ENCODE data around the gene DNAAF2. TPM values are rescaled to one million over a fixed set of nuclear protein-coding genes. Genes with fewer than 3 reads are reported as not detected.
A peak's percentile ranks its signal among the peaks of the same experiment; 100 is the strongest.

The DNAAF2 gene
- total and polyA plus RNA-seq, 2 of the 13 experiments (the other 11 are each of a cell fraction or from before 2014, with no cell fraction given) = 6.1 to 13.6 TPM

DNA sequence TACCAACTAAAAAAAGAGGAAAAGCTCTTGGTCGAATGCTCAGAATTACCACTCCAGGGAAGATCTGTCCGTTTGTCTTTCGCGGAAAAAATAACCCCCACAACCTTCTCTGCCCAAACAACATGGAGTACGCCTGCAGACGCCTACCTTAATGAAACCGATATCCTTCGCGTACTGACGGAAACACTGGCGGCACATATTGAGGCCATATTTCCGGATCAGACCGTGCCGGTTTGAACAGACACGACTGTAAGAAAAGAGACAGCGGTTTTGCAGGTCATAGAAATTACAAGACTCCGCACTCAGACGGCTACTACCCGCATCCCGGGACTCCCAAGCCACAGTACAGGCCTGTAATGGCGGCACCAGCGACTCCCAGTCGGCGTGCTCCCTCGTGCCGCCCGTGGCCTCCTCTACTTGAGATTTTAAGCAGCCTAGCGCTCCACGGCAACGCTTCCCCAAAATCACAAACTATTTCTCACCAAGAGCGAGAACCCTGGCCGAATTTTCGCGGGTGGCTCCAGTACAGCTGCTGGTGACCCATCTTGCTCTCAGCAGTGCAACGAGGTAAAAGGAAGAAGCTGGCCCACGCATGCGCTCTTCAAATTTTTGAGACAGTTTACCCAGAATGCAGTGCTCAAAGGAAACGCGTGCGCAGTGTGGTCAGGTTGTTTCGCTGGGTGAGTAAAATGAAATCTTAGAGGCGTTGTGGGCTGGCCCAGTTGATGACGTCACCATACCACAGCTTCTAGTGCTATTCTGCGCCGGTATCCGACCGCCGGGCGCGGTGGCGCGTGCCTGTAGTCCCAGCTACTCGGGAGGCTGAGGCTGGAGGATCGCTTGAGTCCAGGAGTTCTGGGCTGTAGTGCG lies 49.0 kb downstream of the DNAAF2 start, which contains the start of gene RPS29 (continued):
- TF ChIP-seq SP1 (IDR thresholded peaks at IDR 0.05) = no peak
- TF ChIP-seq SP1 (CRISPR knock-in tag; IDR thresholded peaks at IDR 0.05) = peak; percentile 57; the same call in 1 of the 2 replicates
- TF ChIP-seq, protein P1, sequence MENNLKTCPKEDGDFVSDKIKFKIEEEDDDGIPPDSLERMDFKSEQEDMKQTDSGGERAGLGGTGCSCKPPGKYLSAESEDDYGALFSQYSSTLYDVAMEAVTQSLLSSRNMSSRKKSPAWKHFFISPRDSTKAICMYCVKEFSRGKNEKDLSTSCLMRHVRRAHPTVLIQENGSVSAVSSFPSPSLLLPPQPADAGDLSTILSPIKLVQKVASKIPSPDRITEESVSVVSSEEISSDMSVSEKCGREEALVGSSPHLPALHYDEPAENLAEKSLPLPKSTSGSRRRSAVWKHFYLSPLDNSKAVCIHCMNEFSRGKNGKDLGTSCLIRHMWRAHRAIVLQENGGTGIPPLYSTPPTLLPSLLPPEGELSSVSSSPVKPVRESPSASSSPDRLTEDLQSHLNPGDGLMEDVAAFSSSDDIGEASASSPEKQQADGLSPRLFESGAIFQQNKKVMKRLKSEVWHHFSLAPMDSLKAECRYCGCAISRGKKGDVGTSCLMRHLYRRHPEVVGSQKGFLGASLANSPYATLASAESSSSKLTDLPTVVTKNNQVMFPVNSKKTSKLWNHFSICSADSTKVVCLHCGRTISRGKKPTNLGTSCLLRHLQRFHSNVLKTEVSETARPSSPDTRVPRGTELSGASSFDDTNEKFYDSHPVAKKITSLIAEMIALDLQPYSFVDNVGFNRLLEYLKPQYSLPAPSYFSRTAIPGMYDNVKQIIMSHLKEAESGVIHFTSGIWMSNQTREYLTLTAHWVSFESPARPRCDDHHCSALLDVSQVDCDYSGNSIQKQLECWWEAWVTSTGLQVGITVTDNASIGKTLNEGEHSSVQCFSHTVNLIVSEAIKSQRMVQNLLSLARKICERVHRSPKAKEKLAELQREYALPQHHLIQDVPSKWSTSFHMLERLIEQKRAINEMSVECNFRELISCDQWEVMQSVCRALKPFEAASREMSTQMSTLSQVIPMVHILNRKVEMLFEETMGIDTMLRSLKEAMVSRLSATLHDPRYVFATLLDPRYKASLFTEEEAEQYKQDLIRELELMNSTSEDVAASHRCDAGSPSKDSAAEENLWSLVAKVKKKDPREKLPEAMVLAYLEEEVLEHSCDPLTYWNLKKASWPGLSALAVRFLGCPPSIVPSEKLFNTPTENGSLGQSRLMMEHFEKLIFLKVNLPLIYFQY (CRISPR knock-in tag; IDR thresholded peaks at IDR 0.05; ENCODE audit: borderline replicate concordance) = peak; percentile 89
- peak; percentile 24; the same call in 1 of the 2 replicates for TF ChIP-seq SNAPC4 (CRISPR knock-in tag; IDR thresholded peaks at IDR 0.05)
- peak; percentile 89 to 98 for TF ChIP-seq POLR2A (IDR thresholded peaks at IDR 0.05; ENCODE audit: insufficient read depth in 1 of 2, low read depth in 2 of 2, low read length in 2 of 2)
- TF ChIP-seq, protein P2, sequence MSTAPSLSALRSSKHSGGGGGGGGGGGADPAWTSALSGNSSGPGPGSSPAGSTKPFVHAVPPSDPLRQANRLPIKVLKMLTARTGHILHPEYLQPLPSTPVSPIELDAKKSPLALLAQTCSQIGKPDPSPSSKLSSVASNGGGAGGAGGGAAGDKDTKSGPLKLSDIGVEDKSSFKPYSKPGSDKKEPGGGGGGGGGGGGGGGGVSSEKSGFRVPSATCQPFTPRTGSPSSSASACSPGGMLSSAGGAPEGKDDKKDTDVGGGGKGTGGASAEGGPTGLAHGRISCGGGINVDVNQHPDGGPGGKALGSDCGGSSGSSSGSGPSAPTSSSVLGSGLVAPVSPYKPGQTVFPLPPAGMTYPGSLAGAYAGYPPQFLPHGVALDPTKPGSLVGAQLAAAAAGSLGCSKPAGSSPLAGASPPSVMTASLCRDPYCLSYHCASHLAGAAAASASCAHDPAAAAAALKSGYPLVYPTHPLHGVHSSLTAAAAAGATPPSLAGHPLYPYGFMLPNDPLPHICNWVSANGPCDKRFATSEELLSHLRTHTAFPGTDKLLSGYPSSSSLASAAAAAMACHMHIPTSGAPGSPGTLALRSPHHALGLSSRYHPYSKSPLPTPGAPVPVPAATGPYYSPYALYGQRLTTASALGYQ (CRISPR knock-in tag; IDR thresholded peaks at IDR 0.05) = 0 out of 2 replicates have a peak, but pooled peaks have one; percentile 29
- no peak for TF ChIP-seq ZNF33B (CRISPR knock-in tag; IDR thresholded peaks at IDR 0.05)
- TF ChIP-seq DDIT3 (CRISPR knock-in tag; IDR thresholded peaks at IDR 0.05) = peak; percentile 27; the same call in 1 of the 2 replicates
- TF ChIP-seq YEATS4 (CRISPR knock-in tag; IDR thresholded peaks at IDR 0.05; ENCODE audit: borderline replicate concordance) = peak; percentile 91
- no peak for TF ChIP-seq HNF1A (IDR thresholded peaks at IDR 0.05; ENCODE audit: low read depth)
- 0 out of 2 replicates have a peak, but pooled peaks have one; percentile 36 for TF ChIP-seq HNF1A (CRISPR knock-in tag; IDR thresholded peaks at IDR 0.05; ENCODE audit: borderline replicate concordance)
- TF ChIP-seq FIP1L1 (IDR thresholded peaks at IDR 0.05; ENCODE audit: borderline replicate concordance, insufficient read depth, low read depth, low read length) = no peak
